SU-DHL-6 (cell line): Measurements from ENCODE around the gene CD47.

ENCODE experiments used
- CTCF ChIP-seq: fragments of 200-600 bp; sonication (generic); IDR thresholded peaks from one replicate; pipeline ENCODE4 v1.5.1; 2017; ENCODE audit warnings: antibody characterized with exemption, mild to moderate bottlenecking, low read length, moderate library complexity; ENCODE audit not compliant: insufficient read depth, poor library complexity, severe bottlenecking
- EZH2phosphoT487 ChIP-seq: fragments of 200-600 bp; sonication (generic), shearing (Covaris generic); conservative IDR thresholded peaks from 2 replicates; pipeline ENCODE4 v1.6.1; 2018; ENCODE audit warnings: mild to moderate bottlenecking, antibody characterized with exemption, low read length, moderate library complexity, mixed read lengths

- no peak for TF ChIP-seq CTCF
- TF ChIP-seq EZH2phosphoT487, result no peak
Measured at GRCh38 chr3:108021533-108021932, 69.3 kb downstream of the CD47 start.
